ENCODE data around the gene MAGEA8. TPM values are rescaled to one million over a fixed set of nuclear protein-coding genes. Genes with fewer than 3 reads are reported as not detected.

MAGEA8 gene
- total and polyA plus RNA-seq, 2 donors (not counting 3 experiments of a cell fraction or from before 2014, with no cell fraction given): not detected

DNA sequence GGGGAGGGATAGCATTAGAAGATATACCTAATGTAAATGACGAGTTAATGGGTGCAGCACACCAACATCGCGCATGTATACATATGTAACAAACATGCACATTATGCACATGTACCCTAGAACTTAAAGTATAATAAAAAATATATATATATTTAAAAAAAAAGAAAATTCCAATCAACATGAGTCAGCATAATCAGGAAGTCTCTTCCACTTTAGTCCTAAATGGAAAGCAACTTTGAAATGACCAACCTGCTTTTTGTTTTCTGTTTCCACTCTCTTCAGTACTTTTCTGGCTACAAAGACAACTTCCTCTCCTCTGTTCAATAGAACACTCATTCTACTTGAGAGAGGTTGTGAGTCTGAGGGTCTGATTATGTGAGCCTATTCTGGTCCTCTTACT, 13.5 kb upstream of the MAGEA8 start:
- Histone ChIP-seq H4K20me1 (replicated peaks; ENCODE audit: control insufficient read depth, extremely low read depth, insufficient read depth, low read length) (no peaks in the 10 kb centered on the region), H3K4me3 (replicated peaks in 1 of 3; ENCODE audit: insufficient read depth in 1 of 3, low read depth in 1 of 3, low read length in 3 of 3) (no peak overlapping the region), H3K27me3 (ENCODE audit: control insufficient read depth in 2 of 2, insufficient read depth in 2 of 2, low read length in 2 of 2) (no peaks in the 10 kb centered on the region), H3K79me2 (ENCODE audit: control insufficient read depth, insufficient read depth, low read length) (no peaks in the 10 kb centered on the region), H3K9ac (replicated peaks; ENCODE audit: extremely low read depth, insufficient read depth, low read length) (no peak overlapping the region), H3K9me1 (replicated peaks; ENCODE audit: control insufficient read depth, extremely low read depth, insufficient read depth, low read length) (no peaks in the 10 kb centered on the region), H2AFZ (ENCODE audit: low read depth, low read length) (no peak overlapping the region), H3K27ac (ENCODE audit: insufficient read depth, low read depth, low read length) (no peak overlapping the region), H3K4me1 (ENCODE audit: control insufficient read depth, extremely low read depth, insufficient read depth, low read length) (no peaks in the 10 kb centered on the region), H3K4me2 (ENCODE audit: insufficient read depth, low read length) (no peak overlapping the region), H3K9me3 (replicated peaks; ENCODE audit: control insufficient read depth, insufficient read depth, low read length) (no peaks in the 10 kb centered on the region), H3K36me3 (ENCODE audit: control insufficient read depth in 2 of 2, extremely low read depth in 1 of 2, insufficient read depth in 2 of 2, low read length in 2 of 2) (no peaks in the 10 kb centered on the region)
- intact Hi-C loops (cut with micrococcal nuclease): no loop called here
- ChIA-PET POLR2A (no interaction called here), CTCF (no interaction called here)
- TF ChIP-seq GATA2 (IDR thresholded peaks at IDR 0.05; ENCODE audit: insufficient read depth, insufficient read length, low read depth, low read length) (no peak), POLR2AphosphoS5 (IDR thresholded peaks at IDR 0.05; ENCODE audit: insufficient read depth, low read depth, low read length) (no peak), FOS (IDR thresholded peaks at IDR 0.05; ENCODE audit: borderline replicate concordance, insufficient read depth, low read length) (no peak)
- TF ChIP-seq, protein P1, sequence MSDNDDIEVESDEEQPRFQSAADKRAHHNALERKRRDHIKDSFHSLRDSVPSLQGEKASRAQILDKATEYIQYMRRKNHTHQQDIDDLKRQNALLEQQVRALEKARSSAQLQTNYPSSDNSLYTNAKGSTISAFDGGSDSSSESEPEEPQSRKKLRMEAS (IDR thresholded peaks at IDR 0.05; ENCODE audit: insufficient read depth, insufficient read length): no peak
- DNase-seq (ENCODE audit: low read depth, low spot score) (no peak), FAIRE-seq (no peak)
- dilution Hi-C loops (cut with MboI; ENCODE audit: extremely low pct_ligation_motif_present, low sequenced_read_pairs): no loop called here
- no TSS peak for BruUV-seq (replicated peaks)

GRCh38 chrX:149870840-149871239, 10.1 kb upstream of the MAGEA8 start:
- no peak overlapping the region for H3K4me3 ChIP-seq (replicated peaks in 1 of 3; ENCODE audit: insufficient read depth in 1 of 3, low read depth in 1 of 3, low read length in 3 of 3)
- BruUV-seq (replicated peaks): no TSS peak
- no peaks in the 10 kb centered on the region for H4K20me1 ChIP-seq (replicated peaks; ENCODE audit: control insufficient read depth, extremely low read depth, insufficient read depth, low read length)
- ChIA-PET POLR2A (no interaction called here), CTCF (no interaction called here)
- dilution Hi-C loops (cut with MboI; ENCODE audit: extremely low pct_ligation_motif_present, low sequenced_read_pairs) (no loop called here), intact Hi-C loops (cut with micrococcal nuclease) (no loop called here)
- H3K79me2 ChIP-seq (ENCODE audit: control insufficient read depth, insufficient read depth, low read length): no peaks in the 10 kb centered on the region
- H3K4me1 ChIP-seq (ENCODE audit: control insufficient read depth, extremely low read depth, insufficient read depth, low read length): no peaks in the 10 kb centered on the region
- H3K9me1 ChIP-seq (replicated peaks; ENCODE audit: control insufficient read depth, extremely low read depth, insufficient read depth, low read length): no peaks in the 10 kb centered on the region
- no peaks in the 10 kb centered on the region for H3K36me3 ChIP-seq (ENCODE audit: control insufficient read depth in 2 of 2, extremely low read depth in 1 of 2, insufficient read depth in 2 of 2, low read length in 2 of 2)
- no peaks in the 10 kb centered on the region for H3K9me3 ChIP-seq (replicated peaks; ENCODE audit: control insufficient read depth, insufficient read depth, low read length)
- TF ChIP-seq GATA2 (IDR thresholded peaks at IDR 0.05; ENCODE audit: insufficient read depth, insufficient read length, low read depth, low read length) (no peak), POLR2AphosphoS5 (IDR thresholded peaks at IDR 0.05; ENCODE audit: insufficient read depth, low read depth, low read length) (no peak), MYC (IDR thresholded peaks at IDR 0.05; ENCODE audit: low read depth, low read length) (no peak), EZH2 (IDR thresholded peaks at IDR 0.05; ENCODE audit: borderline replicate concordance, low read depth, low read length, severe bottlenecking) (no peak), CTCF (IDR thresholded peaks at IDR 0.05; ENCODE audit: extremely low read depth in 1 of 2, insufficient read depth in 1 of 2, low read depth in 1 of 2, low read length in 2 of 2) (no peak), POLR2A (IDR thresholded peaks at IDR 0.05; ENCODE audit: low read depth, low read length) (no peak), FOS (IDR thresholded peaks at IDR 0.05; ENCODE audit: borderline replicate concordance, insufficient read depth, low read length) (no peak), JUN (IDR thresholded peaks at IDR 0.05; ENCODE audit: borderline replicate concordance, insufficient read depth, insufficient read length, low read depth) (no peak)
- TF ChIP-seq, protein P1 (IDR thresholded peaks at IDR 0.05; ENCODE audit: insufficient read depth, insufficient read length): no peak
- no peak for FAIRE-seq
- H2AFZ ChIP-seq (ENCODE audit: low read depth, low read length): no peak overlapping the region
- no peaks in the 10 kb centered on the region for H3K27me3 ChIP-seq (ENCODE audit: control insufficient read depth in 2 of 2, insufficient read depth in 2 of 2, low read length in 2 of 2)
- no peak overlapping the region for H3K9ac ChIP-seq (replicated peaks; ENCODE audit: extremely low read depth, insufficient read depth, low read length)
- DNase-seq (ENCODE audit: low read depth, low spot score): no peak
- H3K27ac ChIP-seq (ENCODE audit: insufficient read depth, low read depth, low read length): no peak overlapping the region
- H3K4me2 ChIP-seq (ENCODE audit: insufficient read depth, low read length): no peak overlapping the region

All from endothelial cell of umbilical vein (primary cell).